ENCODE data around the gene FXN. TPM values are rescaled to one million over a fixed set of nuclear protein-coding genes. Genes with fewer than 3 reads are reported as not detected.
"Not testable (repeated sequence)": the region's sequence is repeated elsewhere in the genome, so short reads cannot be mapped to it uniquely, and the experiment has no call there.

FXN gene
- total RNA-seq, 1 experiment from 2014 or later: 26.3 TPM

GRCh38 chr9:69046723-69047122 is 11.2 kb downstream of the FXN start:
- H3K9ac ChIP-seq (ENCODE audit: low read length): no peak overlapping the region
- no peak overlapping the region for H2AFZ ChIP-seq (ENCODE audit: low read length)
- no peak overlapping the region for H3K4me3 ChIP-seq (ENCODE audit: low read length)
- no peaks in the 10 kb centered on the region for H4K20me1 ChIP-seq (ENCODE audit: insufficient read depth, low read depth, low read length)
- no peaks in the 10 kb centered on the region for H3K4me1 ChIP-seq (ENCODE audit: low read length)
- no peaks in the 10 kb centered on the region for H3K27me3 ChIP-seq (ENCODE audit: low read length)
- DNase-seq: no peak
- H3K9me2 ChIP-seq (replicated peaks; ENCODE audit: insufficient read depth, low read length): no peaks in the 10 kb centered on the region
- no peak overlapping the region for H3K27ac ChIP-seq (ENCODE audit: low read length)
- peaks cover 57% of the 10 kb centered on the region for H3K79me2 ChIP-seq (ENCODE audit: low read length)
- H3K4me2 ChIP-seq (ENCODE audit: low read depth, low read length, poor library complexity, severe bottlenecking): no peak overlapping the region
- H3K9me3 ChIP-seq (ENCODE audit: low read length): no peaks in the 10 kb centered on the region
- 0 out of 2 replicates have a peak, but pooled peaks cover 5% of the 10 kb centered on the region for H3K36me3 ChIP-seq (ENCODE audit: insufficient read depth, low read length)

GRCh38 chr9:69047371-69047770 is 11.8 kb downstream of the FXN start:
- Histone ChIP-seq H2AFZ (ENCODE audit: low read length) (no peak overlapping the region), H3K36me3 (ENCODE audit: insufficient read depth, low read length) (0 out of 2 replicates have a peak, but pooled peaks cover 5% of the 10 kb centered on the region), H3K9me3 (ENCODE audit: low read length) (no peaks in the 10 kb centered on the region), H3K27ac (ENCODE audit: low read length) (no peak overlapping the region), H3K4me3 (ENCODE audit: low read length) (no peak overlapping the region), H3K4me1 (ENCODE audit: low read length) (no peaks in the 10 kb centered on the region), H3K79me2 (ENCODE audit: low read length) (peaks cover 50% of the 10 kb centered on the region), H3K9ac (ENCODE audit: low read length) (no peak overlapping the region), H3K4me2 (ENCODE audit: low read depth, low read length, poor library complexity, severe bottlenecking) (no peak overlapping the region), H3K9me2 (replicated peaks; ENCODE audit: insufficient read depth, low read length) (no peaks in the 10 kb centered on the region), H3K27me3 (ENCODE audit: low read length) (no peaks in the 10 kb centered on the region), H4K20me1 (ENCODE audit: insufficient read depth, low read depth, low read length) (no peaks in the 10 kb centered on the region)
- DNase-seq: no peak

- Histone ChIP-seq H2AFZ (ENCODE audit: low read length) (no peak overlapping the region), H3K27ac (ENCODE audit: low read length) (no peak overlapping the region), H3K9ac (ENCODE audit: low read length) (no peak overlapping the region), H3K4me2 (ENCODE audit: low read depth, low read length, poor library complexity, severe bottlenecking) (no peak overlapping the region), H3K27me3 (ENCODE audit: low read length) (no peaks in the 10 kb centered on the region), H3K4me1 (ENCODE audit: low read length) (no peaks in the 10 kb centered on the region), H3K36me3 (ENCODE audit: insufficient read depth, low read length) (0 out of 2 replicates have a peak, but pooled peaks cover 5% of the 10 kb centered on the region), H3K4me3 (ENCODE audit: low read length) (no peak overlapping the region), H3K79me2 (ENCODE audit: low read length) (peaks cover 33% of the 10 kb centered on the region), H4K20me1 (ENCODE audit: insufficient read depth, low read depth, low read length) (no peaks in the 10 kb centered on the region), H3K9me3 (ENCODE audit: low read length) (no peaks in the 10 kb centered on the region), H3K9me2 (replicated peaks; ENCODE audit: insufficient read depth, low read length) (no peaks in the 10 kb centered on the region)
- DNase-seq: no peak
Observed at GRCh38 chr9:69049094-69049493, 13.5 kb downstream of the FXN start.

GRCh38 chr9:69050936-69051335 is 15.4 kb downstream of the FXN start:
- H3K9me2 ChIP-seq (replicated peaks; ENCODE audit: insufficient read depth, low read length); H3K27me3 ChIP-seq (ENCODE audit: low read length); DNase-seq; H4K20me1 ChIP-seq (ENCODE audit: insufficient read depth, low read depth, low read length); H2AFZ ChIP-seq (ENCODE audit: low read length); H3K9me3 ChIP-seq (ENCODE audit: low read length); H3K27ac ChIP-seq (ENCODE audit: low read length); H3K9ac ChIP-seq (ENCODE audit: low read length); H3K36me3 ChIP-seq (ENCODE audit: insufficient read depth, low read length); H3K4me3 ChIP-seq (ENCODE audit: low read length); H3K4me2 ChIP-seq (ENCODE audit: low read depth, low read length, poor library complexity, severe bottlenecking); H3K4me1 ChIP-seq (ENCODE audit: low read length): not testable (repeated sequence)
- H3K79me2 ChIP-seq (ENCODE audit: low read length): peaks cover 21% of the 10 kb centered on the region

GRCh38 chr9:69054989-69055388 is 19.4 kb downstream of the FXN start:
- Histone ChIP-seq H3K36me3 (ENCODE audit: insufficient read depth, low read length) (peaks cover 6% of the 10 kb centered on the region; the same call in 1 of the 2 replicates), H3K4me2 (ENCODE audit: low read depth, low read length, poor library complexity, severe bottlenecking) (no peak overlapping the region), H3K27me3 (ENCODE audit: low read length) (no peaks in the 10 kb centered on the region), H3K9me3 (ENCODE audit: low read length) (no peaks in the 10 kb centered on the region), H3K4me3 (ENCODE audit: low read length) (no peak overlapping the region), H3K9ac (ENCODE audit: low read length) (no peak overlapping the region), H3K27ac (ENCODE audit: low read length) (no peak overlapping the region), H3K79me2 (ENCODE audit: low read length) (peaks cover 26% of the 10 kb centered on the region), H2AFZ (ENCODE audit: low read length) (no peak overlapping the region), H4K20me1 (ENCODE audit: insufficient read depth, low read depth, low read length) (no peaks in the 10 kb centered on the region), H3K9me2 (replicated peaks; ENCODE audit: insufficient read depth, low read length) (no peaks in the 10 kb centered on the region), H3K4me1 (ENCODE audit: low read length) (peaks cover 9% of the 10 kb centered on the region)
- DNase-seq: no peak

GRCh38 chr9:69056191-69056815 is 20.8 kb downstream of the FXN start:
- no peak for DNase-seq
- Histone ChIP-seq H2AFZ (ENCODE audit: low read length) (no peak overlapping the region), H3K9me3 (ENCODE audit: low read length) (no peaks in the 10 kb centered on the region), H3K9me2 (replicated peaks; ENCODE audit: insufficient read depth, low read length) (no peaks in the 10 kb centered on the region), H3K27me3 (ENCODE audit: low read length) (no peaks in the 10 kb centered on the region), H3K4me3 (ENCODE audit: low read length) (no peak overlapping the region), H3K9ac (ENCODE audit: low read length) (no peak overlapping the region), H3K4me2 (ENCODE audit: low read depth, low read length, poor library complexity, severe bottlenecking) (no peak overlapping the region), H3K79me2 (ENCODE audit: low read length) (peaks cover 36% of the 10 kb centered on the region), H3K27ac (ENCODE audit: low read length) (no peak overlapping the region), H4K20me1 (ENCODE audit: insufficient read depth, low read depth, low read length) (no peaks in the 10 kb centered on the region), H3K4me1 (ENCODE audit: low read length) (peaks cover 9% of the 10 kb centered on the region), H3K36me3 (ENCODE audit: insufficient read depth, low read length) (peaks cover 12% of the 10 kb centered on the region)

GRCh38 chr9:69058101-69058500 is 22.5 kb downstream of the FXN start:
- no peaks in the 10 kb centered on the region for H4K20me1 ChIP-seq (ENCODE audit: insufficient read depth, low read depth, low read length)
- H3K9ac ChIP-seq (ENCODE audit: low read length): no peak overlapping the region
- no peak overlapping the region for H3K4me2 ChIP-seq (ENCODE audit: low read depth, low read length, poor library complexity, severe bottlenecking)
- H3K9me2 ChIP-seq (replicated peaks; ENCODE audit: insufficient read depth, low read length): no peaks in the 10 kb centered on the region
- DNase-seq: no peak
- H3K27me3 ChIP-seq (ENCODE audit: low read length): no peaks in the 10 kb centered on the region
- H3K9me3 ChIP-seq (ENCODE audit: low read length): no peaks in the 10 kb centered on the region
- peaks cover 12% of the 10 kb centered on the region for H3K36me3 ChIP-seq (ENCODE audit: insufficient read depth, low read length)
- peaks cover 50% of the 10 kb centered on the region for H3K79me2 ChIP-seq (ENCODE audit: low read length)
- no peak overlapping the region for H2AFZ ChIP-seq (ENCODE audit: low read length)
- H3K4me3 ChIP-seq (ENCODE audit: low read length): no peak overlapping the region
- peaks cover 14% of the 10 kb centered on the region for H3K4me1 ChIP-seq (ENCODE audit: low read length)
- no peak overlapping the region for H3K27ac ChIP-seq (ENCODE audit: low read length)

- Histone ChIP-seq H4K20me1 (ENCODE audit: insufficient read depth, low read depth, low read length) (no peaks in the 10 kb centered on the region), H3K27ac (ENCODE audit: low read length) (no peak overlapping the region), H3K4me1 (ENCODE audit: low read length) (peaks cover 20% of the 10 kb centered on the region), H2AFZ (ENCODE audit: low read length) (no peak overlapping the region), H3K9ac (ENCODE audit: low read length) (no peak overlapping the region), H3K27me3 (ENCODE audit: low read length) (no peaks in the 10 kb centered on the region), H3K79me2 (ENCODE audit: low read length) (peaks cover 49% of the 10 kb centered on the region), H3K36me3 (ENCODE audit: insufficient read depth, low read length) (peaks cover 24% of the 10 kb centered on the region), H3K4me2 (ENCODE audit: low read depth, low read length, poor library complexity, severe bottlenecking) (no peak overlapping the region), H3K9me2 (replicated peaks; ENCODE audit: insufficient read depth, low read length) (no peaks in the 10 kb centered on the region), H3K9me3 (ENCODE audit: low read length) (no peaks in the 10 kb centered on the region), H3K4me3 (ENCODE audit: low read length) (no peak overlapping the region)
- DNase-seq: no peak
Observed at GRCh38 chr9:69060766-69061165, 25.2 kb downstream of the FXN start.
